ENCODE results near the gene LRTM2. TPM values are rescaled to one million over a fixed set of nuclear protein-coding genes. Genes with fewer than 3 reads are reported as not detected.

LRTM2 gene
- total and polyA plus RNA-seq, 9 of the 15 experiments (the other 6 are each of a cell fraction or from before 2014, with no cell fraction given), result 0.09 TPM; not detected in 8

DNA sequence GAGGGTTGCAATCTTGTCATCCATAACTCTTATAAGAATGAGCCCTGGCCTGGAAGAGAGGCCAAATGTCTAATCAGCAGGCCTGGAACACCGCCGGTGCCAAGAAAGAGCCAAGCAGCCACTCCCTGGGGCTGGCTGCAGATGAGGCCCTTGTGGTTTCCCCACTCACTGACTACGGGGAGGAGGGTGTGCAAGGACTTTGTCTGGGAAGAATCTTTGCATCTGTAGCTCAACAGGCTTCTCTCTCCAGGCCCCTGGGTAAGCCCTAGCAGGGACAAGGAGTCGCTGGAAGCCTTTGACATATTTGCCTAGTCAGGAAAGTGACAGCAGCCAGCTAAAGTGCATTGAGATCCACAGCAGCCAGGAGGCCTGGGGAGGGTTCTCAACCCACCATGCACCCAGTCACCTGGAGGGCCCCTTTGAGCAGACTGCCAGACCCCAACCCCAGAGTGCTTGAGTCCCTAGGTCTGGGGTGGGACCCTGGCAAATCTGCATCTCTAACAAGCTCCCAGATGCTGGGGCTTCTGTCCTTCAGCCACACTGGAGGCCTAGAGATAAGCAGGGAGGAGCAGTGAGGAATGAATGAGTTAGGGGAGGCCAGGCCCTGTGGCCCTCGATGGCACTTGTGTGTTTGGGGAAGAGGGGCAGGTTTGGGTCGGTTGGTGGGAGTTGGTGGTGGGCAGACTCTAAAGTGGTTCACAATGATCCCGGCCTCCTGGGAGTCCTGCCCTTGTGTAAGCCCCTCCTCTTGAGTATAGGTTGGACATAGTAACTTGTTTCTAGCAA, 13.9 kb upstream of the LRTM2 start (continued):
- TF ChIP-seq, protein P1, sequence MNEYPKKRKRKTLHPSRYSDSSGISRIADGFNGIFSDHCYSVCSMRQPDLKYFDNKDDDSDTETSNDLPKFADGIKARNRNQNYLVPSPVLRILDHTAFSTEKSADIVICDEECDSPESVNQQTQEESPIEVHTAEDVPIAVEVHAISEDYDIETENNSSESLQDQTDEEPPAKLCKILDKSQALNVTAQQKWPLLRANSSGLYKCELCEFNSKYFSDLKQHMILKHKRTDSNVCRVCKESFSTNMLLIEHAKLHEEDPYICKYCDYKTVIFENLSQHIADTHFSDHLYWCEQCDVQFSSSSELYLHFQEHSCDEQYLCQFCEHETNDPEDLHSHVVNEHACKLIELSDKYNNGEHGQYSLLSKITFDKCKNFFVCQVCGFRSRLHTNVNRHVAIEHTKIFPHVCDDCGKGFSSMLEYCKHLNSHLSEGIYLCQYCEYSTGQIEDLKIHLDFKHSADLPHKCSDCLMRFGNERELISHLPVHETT (CRISPR knock-in tag; conservative IDR thresholded peaks at IDR 0.05 in 1 of 2, IDR thresholded peaks at IDR 0.05 in 1 of 2), result no peak
- TF ChIP-seq ZNF445 (CRISPR knock-in tag; IDR thresholded peaks at IDR 0.05; ENCODE audit: low read depth), result no peak
- TF ChIP-seq ZNF197 (CRISPR knock-in tag; IDR thresholded peaks at IDR 0.05; ENCODE audit: low read depth), result no peak
- no peak for TF ChIP-seq ZBTB2 (IDR thresholded peaks at IDR 0.05)

DNA sequence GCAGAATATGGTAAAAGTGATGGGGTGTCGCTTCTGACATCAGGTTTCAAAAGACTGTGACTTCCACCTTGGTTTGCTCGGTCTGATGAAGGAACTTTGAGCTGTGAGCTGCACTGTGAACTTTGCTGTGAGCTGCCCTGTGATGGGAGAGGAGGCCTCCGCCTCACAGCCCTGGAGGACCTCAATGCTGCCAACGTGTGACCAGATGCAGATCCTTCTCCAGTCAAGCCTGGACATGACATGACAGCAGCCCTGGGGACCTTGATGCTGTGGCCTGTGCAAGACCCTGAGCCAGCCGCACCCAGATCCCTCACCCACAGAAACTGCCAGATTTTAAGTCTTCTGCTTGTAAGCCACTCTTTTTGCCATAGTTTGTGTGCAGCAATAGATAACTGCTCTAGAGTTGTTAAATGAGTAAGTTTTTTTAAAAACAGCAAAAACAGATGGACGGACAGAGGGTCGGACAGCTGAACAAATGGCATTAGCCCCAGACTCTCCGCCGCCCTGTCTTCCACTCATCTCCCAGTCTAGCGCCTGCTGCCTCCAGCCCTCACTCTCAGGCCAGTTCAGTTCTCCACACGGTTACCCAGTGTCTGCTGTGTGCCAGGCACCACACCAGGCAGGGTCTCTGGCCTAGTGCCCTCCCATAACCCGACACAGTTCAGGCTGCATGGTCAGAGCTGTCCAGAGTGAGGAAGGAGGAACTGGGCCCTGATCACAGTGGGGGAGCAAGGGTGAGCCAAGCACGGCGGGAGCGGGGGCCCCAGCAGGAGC, 13.1 kb upstream of the LRTM2 start:
- no peaks in the 10 kb centered on the region for H3K9me1 ChIP-seq (ENCODE audit: control insufficient read depth, insufficient read depth, low read length)
- no peak overlapping the region for H3K27ac ChIP-seq (ENCODE audit: extremely low read depth, low read depth, low read length)
- H4K20me1 ChIP-seq (replicated peaks; ENCODE audit: control insufficient read depth, insufficient read depth, low read length), result no peaks in the 10 kb centered on the region
- no peaks in the 10 kb centered on the region for H3K36me3 ChIP-seq (ENCODE audit: control insufficient read depth, insufficient read depth, low read length)
- WGBS (ENCODE audit: insufficient coverage, low coverage, missing lambda C conversion rate), result 61% methylated on average over 14 of the region's 15 CpGs
- intact Hi-C loops (cut with micrococcal nuclease) (no loop called here), in situ Hi-C loops (cut with MboI) (no loop called here)
- no peaks in the 10 kb centered on the region for H3K79me2 ChIP-seq (ENCODE audit: control insufficient read depth, insufficient read depth, low read length)
- BruUV-seq (replicated peaks), result no TSS peak
- no peak for DNase-seq (ENCODE audit: extremely low read depth in 1 of 4, low spot score in 3 of 4)
- no peak for FAIRE-seq
- H3K27me3 ChIP-seq (ENCODE audit: control insufficient read depth in 2 of 2, insufficient read depth in 2 of 2, low read length in 2 of 2), result no peaks in the 10 kb centered on the region
- ChIA-PET CTCF (ENCODE audit: low intra/inter-chr PET ratio) (no interaction called here), POLR2A (no interaction called here)
- H3K9ac ChIP-seq (ENCODE audit: insufficient read depth in 1 of 2, low read depth in 2 of 2, low read length in 2 of 2), result no peak overlapping the region; a peak in 1 of 4 replicates
- H3K9me3 ChIP-seq (replicated peaks; ENCODE audit: control insufficient read depth, insufficient read depth, low read depth, low read length), result no peaks in the 10 kb centered on the region
- peaks cover 23 to 37% of the 10 kb centered on the region in 2 experiments for H3K4me1 ChIP-seq (replicated peaks in 1 of 2; ENCODE audit: control insufficient read depth in 2 of 2, insufficient read depth in 2 of 2, low read length in 2 of 2)
- no peak overlapping the region for H2AFZ ChIP-seq (ENCODE audit: low read depth, low read length)
- H3K4me2 ChIP-seq (ENCODE audit: insufficient read depth, low read length), result no peak overlapping the region
- H3K4me3 ChIP-seq, result no peak overlapping the region
- ATAC-seq, result no peak
- TF ChIP-seq PML (IDR thresholded peaks at IDR 0.05; ENCODE audit: low read length), result no peak

Data from K562 (cell line).